Keratinocyte (primary cell): ENCODE data around the gene KMT2E.

Source experiments
- CTCF ChIP-seq, 3 experiments: IDR thresholded peaks in 1 of 3; conservative IDR thresholded peaks in 1 of 3; optimal IDR thresholded peaks in 1 of 3; 2 replicates in 2 of 3; 3 replicates in 1 of 3; pipeline versions ENCODE3 to v1.5.1; 2011; ENCODE audit warnings: low read length in 3 of 3, mild to moderate bottlenecking in 3 of 3, moderate library complexity in 2 of 3, control low read depth in 1 of 3, inconsistent platforms in 1 of 3; ENCODE audit not compliant: insufficient read depth in 2 of 3; ENCODE audit errors: extremely low read depth in 1 of 3
- EZH2 ChIP-seq: IDR thresholded peaks from one replicate; pipeline ENCODE4 v1.6.1; 2012; ENCODE audit warnings: inconsistent platforms, mild to moderate bottlenecking, low read length, moderate library complexity

- TF ChIP-seq CTCF (optimal IDR thresholded peaks at IDR 0.05 in 1 of 3, IDR thresholded peaks at IDR 0.05 in 1 of 3, conservative IDR thresholded peaks at IDR 0.05 in 1 of 3; ENCODE audit: extremely low read depth in 1 of 3, insufficient read depth in 2 of 3, low read length in 3 of 3) (no peak), EZH2 (no peak)
These were observed 46.4 kb downstream of the KMT2E start for GRCh38 chr7:105060437-105060836.
